Measurements from ENCODE around the gene MAST4.

Gene MAST4

DNA sequence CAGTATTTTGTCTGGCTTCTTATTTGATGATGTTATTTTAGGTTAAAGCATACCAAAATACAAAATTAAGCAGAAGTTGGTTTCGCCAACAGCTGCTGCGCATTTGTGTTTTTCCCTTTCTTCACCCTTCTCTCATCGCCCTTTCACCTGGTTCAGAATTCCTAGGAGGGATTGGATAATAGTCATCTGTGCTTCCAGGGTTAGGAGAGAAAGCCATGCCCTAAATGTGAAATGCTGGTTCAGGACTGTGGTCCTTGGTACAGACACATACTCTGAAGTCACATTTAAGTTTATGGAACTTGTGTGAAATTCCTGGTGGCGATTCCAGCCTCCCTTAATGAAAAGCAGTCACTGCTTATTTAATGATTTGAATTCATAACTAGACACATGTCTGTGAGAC lies 7.7 kb downstream of the MAST4 start:
- DNase-seq (ENCODE audit: low spot score), result no peak

DNA sequence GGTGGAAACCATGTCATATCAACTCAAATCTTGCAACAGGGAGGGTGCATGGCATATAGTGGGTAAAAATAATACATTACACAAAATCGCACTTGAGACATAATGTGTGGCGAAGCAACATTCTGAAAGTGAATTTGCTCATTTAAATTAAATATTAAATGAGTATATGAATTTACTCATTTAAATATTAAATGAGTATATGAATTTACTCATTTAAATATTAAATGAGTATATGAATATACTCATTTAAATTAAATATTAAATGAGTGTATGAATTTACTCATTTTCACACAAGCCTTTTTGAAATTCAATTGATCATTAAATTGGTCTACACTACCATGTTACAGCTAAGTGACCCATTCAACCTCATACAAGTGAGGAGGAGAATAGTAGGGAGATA lies 10.5 kb downstream of the MAST4 start:
- no peak for DNase-seq (ENCODE audit: low spot score)

DNA sequence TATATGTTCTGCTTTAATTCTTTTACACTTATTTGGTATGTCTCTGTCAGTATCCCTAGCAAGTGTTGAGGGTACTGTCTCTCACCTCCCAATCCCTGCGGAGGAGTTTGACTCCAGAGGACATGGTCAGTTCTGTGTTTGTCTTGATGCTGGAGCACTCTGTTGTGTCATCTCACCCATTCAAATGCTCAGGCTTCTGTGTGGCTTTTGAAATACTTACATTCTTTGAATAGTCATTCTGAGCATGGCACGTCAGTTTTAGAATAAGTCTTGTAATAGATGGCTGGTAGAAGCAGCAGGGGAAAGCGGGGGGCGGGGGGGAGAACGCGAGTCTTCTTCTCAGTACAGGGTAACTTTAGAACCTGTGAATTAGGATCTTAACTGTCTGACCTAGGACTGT lies 12.3 kb downstream of the MAST4 start:
- no peak for DNase-seq (ENCODE audit: low spot score)

DNA sequence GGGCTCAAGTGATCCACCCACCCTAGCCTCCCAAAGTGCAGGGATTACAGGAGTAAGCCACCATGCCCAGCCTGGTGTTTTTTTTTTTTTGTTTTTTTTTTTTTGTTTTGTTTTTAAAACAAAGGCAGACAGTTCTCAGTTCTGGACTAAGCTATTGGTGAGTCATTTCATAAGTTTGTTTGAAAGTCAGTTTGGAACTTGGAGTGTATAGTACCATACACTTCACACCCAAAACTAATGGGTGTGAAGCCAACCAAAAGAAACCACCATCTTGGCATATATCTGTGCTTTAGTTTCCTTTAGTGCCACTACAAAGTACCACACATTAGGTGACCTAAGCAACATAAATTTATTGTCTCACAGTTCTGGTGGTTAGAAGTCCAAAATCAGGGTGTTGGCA lies 13.4 kb downstream of the MAST4 start:
- DNase-seq (ENCODE audit: low spot score), result no peak

DNA sequence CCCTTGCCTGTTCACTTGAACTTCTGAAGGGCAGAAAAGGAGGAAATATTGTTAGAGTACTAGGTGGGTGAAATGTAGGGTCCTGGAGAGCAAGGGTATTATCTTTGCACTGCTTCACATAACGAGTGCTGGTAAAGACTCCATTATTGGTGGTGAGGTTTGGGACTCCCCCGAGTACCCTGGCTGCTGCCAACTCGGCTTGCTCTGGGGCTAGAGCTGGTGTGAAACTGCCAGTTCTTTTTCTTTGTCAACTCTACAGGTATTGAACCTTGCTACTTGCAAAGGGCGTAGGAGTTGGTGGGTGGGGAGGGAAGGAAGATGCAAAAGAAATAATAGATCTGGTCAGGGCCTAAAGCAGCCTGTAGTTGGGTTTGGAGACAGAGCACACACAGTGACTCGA lies 16.0 kb downstream of the MAST4 start:
- DNase-seq (ENCODE audit: low spot score), result no peak

DNA sequence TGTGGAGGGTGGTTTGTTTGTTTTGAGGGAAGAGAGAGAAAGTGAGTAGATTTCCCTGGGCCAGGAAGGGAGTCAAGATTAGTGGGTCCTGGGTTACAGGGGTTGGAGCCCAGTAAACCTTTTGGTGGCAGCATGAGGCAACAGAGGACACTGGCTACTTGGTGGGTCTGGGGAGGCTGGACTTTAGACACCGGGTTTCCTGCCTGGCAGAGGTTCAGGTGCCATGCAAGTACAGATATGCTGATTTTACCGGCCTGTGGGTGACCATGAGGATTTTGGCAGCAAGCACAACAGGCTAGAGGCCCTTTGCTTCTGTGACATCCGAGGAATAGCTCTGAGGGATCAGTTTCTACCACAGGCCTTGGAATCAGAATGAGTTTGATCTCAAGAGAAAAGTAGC lies 18.9 kb downstream of the MAST4 start:
- DNase-seq (ENCODE audit: low spot score), result no peak

DNA sequence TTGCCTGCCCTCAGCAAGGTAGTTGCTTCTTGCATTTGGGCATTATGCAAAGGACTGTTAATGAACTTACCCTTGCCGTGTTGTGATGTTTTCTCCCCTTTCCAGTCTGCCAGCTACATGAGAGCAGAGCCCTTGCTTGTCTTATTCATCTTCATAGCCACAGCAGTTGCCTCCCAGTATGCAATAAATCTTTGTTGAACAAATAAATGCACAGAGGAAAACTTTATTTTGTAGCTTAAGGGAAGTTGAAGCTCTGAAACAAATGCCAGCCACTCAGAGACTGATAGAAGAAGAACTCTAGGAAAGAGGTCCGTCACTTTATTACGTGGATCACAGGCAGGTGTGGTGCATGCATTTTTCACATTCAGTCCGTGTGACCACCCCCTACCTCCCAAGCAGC lies 19.7 kb downstream of the MAST4 start:
- no peak for DNase-seq (ENCODE audit: low spot score)

DNA sequence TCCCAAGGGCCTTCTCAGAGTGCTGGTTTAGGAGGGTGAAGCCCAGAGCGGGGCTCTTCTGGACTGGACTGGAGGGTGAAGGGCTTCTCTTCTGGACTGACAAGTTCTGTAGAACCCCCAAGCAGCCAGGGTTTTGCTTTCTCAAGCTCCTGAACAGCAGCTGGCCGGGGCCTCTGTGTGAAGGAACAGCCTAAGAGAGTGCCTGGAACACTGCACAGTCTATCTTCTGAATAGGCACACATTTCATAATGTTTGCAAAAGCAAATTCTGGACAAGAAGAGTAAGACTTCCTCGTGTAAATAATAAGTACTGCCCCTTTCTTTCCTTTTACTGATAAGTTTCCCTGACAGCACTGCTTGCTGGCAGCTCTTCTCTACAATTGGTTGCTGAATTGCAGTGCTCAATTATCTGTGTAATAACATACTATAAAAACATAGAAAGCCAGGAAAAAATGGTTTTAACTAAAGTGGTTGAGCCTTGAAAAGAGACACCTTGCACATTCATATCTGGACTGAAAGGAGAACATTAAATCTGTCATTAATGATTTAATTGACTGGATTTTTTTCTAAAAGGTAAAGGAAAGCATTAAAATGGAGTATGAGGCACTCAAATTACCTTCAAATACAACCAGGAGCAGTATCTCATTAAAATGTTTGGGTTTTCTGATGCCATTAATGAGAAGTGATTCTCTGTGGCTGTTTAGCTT lies 20.5 kb downstream of the MAST4 start:
- no peak for DNase-seq (ENCODE audit: low spot score)

DNA sequence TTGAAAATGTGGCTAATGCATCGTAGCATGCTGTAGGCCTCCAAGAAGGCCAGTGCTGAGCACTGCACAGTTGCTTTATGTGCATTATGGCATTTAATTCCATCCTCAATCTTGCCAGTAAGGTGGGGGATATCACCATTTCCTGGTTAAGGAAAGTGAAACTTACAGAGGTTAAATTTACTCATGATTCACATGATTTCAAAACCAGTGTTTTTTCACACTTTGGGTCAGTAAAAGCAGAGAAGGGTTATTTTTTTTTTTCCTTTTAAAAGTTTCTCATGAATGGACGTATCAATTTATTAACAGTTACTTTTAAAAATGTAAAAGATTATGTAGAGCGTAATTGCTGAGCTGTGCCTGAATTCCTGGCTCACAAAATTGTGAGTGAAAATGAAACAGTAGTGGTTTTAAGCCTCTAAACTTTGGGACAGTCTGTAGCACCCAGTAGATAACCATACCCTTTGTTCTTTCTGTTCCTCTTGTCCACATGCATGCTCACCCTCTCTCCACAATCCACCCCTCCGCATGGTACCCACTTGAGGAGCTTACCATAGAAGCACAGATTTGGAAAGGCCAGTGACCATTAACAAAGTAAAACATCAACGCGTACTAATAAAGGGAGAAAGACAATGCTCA lies 21.2 kb downstream of the MAST4 start:
- no peak for DNase-seq (ENCODE audit: low spot score)

DNA sequence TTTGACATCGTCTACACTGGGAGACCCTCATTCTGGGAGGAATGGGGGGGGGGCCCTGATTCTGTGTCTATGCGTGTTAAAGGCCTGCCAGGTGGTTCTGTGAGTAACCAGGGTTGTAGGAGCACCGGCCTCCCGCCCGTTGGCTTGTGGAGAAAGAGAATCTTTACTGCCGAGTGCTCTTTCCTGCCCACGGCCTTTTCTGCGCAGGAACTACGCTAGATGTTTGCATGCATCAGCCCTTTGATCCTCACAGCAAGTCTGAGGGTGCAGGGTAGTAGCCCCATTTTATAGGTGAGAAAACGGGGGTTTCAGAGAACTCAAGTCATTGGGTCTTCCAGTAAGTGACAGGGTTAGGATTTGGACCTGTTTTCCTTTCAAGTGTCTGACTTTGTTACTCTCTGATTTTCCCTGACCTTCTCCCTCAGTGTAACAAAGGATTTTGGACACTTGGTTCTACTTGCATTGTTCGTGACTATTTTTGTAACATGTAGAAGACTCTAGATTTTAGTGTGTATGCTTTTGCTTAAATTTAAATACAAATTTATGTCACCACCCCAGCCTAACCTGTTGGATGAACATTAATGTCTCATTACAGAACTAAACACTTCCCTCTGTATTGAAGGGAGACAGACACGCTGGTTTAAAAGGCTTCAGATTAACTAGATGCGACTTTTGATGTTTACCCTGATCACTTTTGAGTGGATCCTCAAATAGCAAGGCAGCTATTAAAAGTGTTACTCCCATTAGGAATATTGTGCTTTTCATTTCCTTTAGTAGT lies 22.0 kb downstream of the MAST4 start:
- no peak for DNase-seq (ENCODE audit: low spot score)

DNA sequence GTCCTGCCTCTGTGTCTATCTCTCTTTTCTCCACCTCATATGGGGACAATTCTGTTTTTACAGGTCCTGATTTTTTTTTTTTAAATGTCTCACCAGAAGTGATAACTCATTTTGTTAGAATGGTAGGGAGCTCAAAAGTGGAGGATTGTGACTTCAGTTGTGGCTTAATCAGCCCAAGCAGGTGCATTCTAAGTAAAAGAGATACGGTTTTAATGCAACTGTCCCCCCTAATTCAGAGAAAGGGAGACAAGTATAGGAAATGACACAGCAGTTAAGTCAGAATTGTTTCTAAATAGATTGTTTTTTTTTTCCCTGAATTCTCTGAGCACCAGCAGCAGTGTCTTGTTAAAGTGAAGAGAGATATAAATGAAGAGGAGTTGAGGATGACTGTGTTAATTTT lies 24.5 kb downstream of the MAST4 start:
- no peak for DNase-seq (ENCODE audit: low spot score)

DNA sequence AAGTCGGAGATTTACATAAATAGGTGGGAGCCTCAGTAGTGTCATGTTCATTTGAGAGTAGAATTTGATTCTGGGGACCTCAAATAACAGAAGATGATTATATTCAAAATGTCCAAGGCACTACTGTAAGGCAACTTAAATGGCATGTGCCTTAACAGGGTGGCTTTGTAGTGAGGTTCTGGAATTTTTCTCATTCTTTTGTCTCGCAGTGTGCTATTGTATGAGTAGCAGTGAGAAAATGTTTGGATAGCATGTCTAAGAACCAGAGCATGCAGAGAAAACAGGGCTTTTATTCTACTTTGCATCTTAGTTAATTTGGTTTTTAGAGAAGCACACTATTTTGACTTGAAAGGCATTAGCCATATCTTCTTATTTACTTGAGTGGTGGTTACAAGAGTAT lies 25.0 kb downstream of the MAST4 start:
- no peak for DNase-seq (ENCODE audit: low spot score)

DNA sequence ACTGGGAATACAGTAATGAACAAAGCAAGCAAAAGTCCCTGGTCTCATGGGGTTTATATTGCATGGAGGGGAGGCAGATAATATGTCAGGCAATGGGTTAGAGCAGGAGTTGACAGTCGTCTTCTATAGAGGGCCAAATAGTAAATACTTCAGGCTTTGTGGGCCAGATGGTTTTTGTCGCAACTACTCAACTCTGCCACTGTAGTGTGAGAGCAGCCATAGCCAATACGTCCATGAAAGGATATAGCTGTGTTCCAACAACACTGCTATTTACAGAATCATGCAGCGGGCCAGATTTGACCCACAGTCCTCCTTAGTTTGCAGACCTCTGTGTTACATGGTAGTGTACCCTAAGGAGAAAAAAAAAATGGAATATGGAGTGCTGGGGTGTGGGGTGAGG lies 25.5 kb downstream of the MAST4 start:
- no peak for DNase-seq (ENCODE audit: low spot score)

DNA sequence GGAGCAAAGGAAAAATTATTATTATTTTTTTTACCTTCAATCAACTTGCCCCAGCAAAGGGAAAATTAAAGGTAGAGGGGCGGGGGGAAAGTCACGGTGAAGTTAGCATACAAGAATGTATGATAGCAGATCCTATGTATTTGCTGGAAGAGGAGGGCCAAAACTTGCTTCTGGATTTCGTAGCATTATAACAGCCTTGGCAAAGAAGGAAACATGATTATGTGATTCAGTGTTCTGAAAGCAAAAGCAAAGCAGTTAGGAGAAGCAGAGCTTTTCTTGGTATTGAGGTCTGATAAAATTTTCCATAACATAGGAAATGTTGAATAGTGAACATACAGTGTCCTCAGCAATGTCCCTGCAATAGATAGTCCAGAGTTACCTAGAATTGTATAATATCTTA lies 32.4 kb downstream of the MAST4 start:
- no peak for DNase-seq (ENCODE audit: low spot score)

DNA sequence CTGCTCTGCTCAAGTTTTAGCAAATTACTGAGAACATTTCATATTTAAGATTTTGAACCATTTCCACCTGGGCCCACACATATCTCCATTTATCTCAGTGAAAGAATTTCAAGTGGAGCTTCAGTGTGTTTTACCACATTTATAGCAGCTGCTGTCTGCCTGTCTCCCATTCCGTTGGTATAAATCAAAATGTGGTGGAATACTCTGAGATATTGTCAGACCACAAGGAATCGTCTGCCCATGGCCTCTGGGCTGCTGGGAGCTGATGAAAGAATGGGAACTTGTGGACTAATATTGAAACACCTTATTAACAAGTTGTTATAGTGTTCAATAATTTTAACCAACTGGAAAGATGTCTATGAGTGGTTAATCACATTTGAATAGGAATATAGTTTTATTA lies 33.3 kb downstream of the MAST4 start:
- no peak for DNase-seq (ENCODE audit: low spot score)

DNA sequence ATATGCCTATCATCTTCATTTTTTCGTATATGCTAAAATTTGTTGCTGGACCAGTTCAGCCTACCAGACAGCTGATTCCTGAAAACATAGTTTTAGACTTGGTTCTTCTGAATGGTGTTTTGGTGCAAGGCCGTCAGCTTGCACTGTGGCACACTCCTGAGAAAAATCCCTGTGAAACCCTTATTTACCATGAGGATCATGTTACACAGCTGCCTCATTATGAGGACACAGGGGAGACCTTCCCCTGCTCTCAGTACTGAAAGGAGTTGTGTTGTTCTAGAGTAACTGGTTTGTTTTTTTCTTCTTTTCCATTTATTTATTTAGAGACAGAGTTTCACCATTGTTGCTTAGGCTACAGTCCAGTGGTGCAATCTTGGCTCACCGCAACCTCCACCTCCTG lies 37.6 kb downstream of the MAST4 start:
- no peak for DNase-seq (ENCODE audit: low spot score)

DNA sequence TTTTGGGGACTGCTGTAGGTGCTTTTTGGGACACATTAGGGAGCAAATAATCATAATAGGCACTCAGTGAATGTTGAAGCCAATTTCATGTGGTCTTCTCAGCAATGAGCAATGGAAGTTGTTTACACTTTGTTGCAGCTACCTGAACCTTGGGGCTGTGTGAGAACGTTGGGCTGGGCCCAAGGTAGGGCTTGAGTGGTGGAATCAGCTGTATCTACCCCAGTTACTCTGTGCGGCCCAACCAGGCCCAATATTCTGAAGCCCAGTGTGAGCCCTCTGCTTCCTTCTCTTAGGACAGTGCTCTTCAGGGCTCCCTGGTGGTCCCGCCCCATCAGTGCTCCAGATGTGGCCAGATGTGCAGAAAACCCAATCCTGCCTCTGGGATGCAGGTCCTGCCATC lies 38.4 kb downstream of the MAST4 start:
- DNase-seq (ENCODE audit: low spot score), result no peak

DNA sequence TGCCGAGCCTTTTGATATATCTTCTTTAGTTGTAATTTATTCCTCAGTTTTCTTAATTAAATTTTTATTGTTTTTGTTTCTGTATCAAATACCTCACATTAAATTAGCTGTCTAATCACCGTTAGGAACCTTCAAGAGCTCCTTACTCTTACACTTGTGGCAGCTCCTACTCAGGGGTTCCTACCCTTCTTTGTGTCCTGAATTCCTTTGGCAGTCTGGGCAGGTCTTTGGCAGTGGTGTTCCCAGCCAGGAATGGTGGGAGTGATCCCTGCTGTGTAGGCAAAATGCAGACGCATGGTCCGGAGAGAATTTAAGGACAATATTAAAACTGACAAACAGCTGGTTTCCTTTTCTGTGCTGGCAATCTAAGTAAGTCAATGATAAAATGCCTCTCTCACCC lies 41.8 kb downstream of the MAST4 start:
- DNase-seq (ENCODE audit: low spot score), result no peak

DNA sequence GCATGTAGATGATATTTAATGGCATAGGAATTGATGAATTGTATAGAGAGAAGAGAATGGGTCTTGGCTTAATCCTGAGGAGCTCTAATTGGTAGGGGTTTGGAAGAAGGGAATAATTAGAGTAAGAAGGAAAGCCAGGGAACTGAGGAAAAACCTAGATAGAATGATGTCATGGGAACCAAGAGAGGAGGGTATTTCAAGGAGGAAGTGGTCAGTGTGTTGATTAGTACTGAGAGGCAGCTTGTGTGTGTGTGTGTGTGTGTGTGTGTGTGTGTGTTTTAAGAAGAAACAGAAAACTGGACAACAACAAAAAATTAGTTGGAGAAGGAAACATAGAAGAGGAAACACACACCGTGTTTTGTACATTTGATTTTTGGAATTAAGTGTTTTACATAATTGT lies 42.8 kb downstream of the MAST4 start:
- no peak for DNase-seq (ENCODE audit: low spot score)

DNA sequence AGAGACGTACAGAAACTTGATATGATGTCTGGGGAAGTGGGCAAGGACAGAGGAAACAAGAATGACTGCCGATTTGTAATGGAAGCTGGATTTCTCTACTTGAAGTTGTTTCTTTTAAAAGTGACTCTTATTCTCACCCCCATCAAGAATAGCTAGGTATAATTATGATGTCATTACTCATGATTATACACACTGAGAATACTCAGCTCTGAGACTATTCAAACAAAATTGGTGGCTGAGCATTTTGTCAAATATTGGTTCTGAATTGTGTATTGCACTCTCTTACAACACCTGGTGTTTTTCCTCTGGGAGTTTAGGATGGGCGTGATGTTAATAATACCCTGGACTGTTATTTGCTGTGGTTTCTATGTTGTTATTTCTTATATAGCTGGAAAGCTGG lies 46.3 kb downstream of the MAST4 start:
- DNase-seq (ENCODE audit: low spot score), result no peak

DNA sequence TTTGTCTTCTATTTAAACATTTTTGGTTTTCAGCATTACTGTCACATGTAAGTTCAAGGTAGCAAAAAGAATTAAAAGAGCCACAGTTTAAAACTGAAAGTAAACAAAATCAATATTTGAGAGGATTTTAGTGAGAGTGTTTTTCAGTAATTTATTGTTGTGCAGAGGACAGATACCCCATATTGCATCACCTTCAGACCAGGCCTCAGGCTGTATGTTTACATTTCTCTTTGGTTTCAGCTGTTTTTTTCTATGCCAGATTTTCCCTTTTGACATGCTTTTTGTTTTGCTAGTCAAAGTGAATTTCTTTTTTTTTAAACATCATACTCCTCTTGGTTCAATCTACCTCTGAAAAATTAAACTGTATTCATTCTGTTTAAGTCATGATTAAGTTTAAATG lies 47.2 kb downstream of the MAST4 start:
- DNase-seq (ENCODE audit: low spot score), result no peak

DNA sequence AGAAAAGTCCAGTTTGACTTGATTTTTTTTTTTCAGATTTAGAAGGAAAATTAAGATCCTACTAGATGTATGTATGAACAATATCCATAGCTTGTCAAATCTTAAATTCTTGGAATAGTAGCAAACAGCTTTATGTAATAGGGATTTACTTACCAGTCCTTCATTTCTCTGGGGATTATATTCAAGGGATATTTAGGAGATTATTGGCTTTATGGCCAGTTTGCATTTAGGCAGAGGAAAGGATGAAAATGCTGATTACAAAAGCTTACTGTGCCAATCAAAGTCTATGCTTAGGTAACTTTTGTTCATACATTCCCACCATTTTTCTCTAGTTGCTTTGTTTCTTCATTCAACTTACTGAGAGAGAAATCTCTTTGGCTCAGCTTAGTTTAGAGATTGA lies 47.9 kb downstream of the MAST4 start:
- no peak for DNase-seq (ENCODE audit: low spot score)

DNA sequence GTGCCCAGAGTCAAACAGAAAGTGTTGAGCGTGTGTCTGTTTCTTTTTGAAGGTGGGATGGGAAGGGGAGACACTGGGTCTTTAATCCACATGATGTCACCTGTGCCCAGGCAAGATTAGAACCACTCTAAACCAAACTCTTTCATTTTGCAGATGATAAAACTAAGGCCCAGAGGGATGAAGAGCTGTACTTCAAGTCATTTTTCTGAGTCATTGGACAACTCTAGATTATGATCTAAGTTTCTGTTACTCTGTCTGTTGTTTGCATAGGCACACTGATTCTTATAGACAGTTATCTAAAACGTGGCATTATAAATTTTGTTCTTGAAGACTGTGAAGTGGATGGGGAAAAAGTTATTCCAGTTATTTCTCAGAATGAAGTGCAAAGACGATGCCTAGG lies 48.8 kb downstream of the MAST4 start:
- no peak for DNase-seq (ENCODE audit: low spot score)

DNA sequence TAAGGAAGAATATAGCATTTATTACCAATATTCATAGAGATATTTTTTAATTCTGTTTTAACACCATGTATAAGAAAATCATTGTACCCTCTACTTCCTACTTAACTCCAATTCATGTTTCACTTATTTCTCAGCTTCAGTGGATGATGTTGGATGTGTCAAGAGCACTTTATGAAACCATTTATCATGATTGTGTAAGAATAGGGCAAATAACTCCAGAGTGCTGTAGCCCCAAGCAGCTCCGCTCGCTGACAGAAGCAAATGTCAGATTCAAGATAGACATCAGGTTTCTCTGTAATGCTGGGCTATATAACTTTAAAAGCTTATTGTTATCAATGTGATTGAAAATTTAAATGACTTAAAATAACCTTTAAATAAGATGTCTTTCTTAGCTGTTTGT lies 50.4 kb downstream of the MAST4 start:
- no peak for DNase-seq (ENCODE audit: low spot score)

Measured in NAMALWA (cell line).